ENCODE data around the gene KLRK1.
"Not testable (repeated sequence)": the region's sequence is repeated elsewhere in the genome, so short reads cannot be mapped to it uniquely, and the experiment has no call there.

The KLRK1 gene

DNA sequence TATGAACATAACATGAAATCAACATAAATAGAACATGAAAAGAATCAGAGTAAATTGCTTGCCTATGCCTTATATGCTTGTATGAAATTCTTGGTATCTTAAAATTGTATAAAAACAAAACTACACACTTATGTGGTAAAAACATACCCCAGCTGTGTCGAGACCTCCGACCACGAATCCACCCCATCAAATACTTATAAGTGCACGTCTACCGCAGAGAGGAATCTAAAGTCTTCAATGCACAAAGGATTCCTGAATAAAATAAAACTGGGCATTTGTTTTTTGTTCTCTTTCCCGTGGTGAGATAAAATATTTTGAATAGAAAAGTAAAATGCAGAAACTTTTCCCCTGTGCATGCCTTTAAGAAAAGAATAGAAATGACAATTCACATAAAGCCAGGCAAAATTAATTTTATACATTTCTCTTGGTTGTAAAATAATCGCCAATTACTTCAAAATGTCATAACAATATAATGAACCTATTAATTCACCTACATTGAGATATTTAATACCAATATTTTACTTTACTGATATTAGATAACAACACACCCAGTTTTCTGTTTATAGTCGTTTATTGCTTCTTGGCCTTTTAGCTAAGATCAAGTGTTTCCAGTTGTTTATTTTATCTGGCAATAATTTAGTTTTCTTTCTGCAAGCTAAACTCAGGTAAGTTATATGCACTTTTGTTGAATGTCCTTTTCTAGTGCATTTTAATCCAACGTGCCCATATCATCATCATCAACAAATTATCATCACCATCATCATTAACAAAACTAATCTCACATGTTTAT lies 1.0 kb downstream of the KLRK1 start:
- DNase-seq, result peak in 1 of 2 donors; percentile 51

DNA sequence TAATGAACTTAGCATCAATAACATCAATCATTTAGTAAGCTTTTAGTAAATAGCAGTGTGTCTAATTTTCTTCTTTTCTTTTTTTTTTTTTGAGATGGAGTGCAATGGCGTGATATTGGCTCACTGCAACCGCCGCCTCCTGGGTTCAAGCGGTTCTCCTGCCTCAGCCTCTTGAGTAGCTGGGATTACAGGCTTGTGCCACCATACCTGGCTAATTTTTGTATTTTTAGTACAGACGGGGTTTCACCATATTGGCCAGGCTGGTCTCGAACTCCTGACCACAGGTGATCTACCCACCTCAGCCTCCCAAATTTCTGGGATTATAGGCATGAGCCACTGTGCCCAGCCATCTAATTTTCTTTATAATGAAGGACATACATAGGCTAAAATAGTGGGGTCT lies 2.3 kb downstream of the KLRK1 start:
- DNase-seq, result peak in 1 of 2 donors; percentile 23

DNA sequence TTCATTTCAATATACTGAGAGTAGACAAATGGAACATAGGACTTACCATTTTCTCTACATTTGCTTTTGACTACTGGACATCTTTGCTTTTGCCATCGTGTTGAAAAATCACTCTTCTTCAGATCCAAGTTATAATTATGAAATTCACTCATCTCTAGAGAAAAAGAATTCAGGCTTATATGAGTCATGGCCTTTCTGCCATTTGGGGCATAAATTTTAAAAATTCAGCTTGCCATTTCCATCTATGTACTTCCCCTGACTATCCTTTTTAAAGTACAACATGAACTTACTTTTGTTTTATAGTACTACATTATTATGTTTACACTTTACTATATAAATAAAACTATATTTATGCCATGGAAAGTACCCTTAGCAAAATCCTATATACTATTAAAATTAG lies 3.0 kb downstream of the KLRK1 start:
- no peak for DNase-seq

DNA sequence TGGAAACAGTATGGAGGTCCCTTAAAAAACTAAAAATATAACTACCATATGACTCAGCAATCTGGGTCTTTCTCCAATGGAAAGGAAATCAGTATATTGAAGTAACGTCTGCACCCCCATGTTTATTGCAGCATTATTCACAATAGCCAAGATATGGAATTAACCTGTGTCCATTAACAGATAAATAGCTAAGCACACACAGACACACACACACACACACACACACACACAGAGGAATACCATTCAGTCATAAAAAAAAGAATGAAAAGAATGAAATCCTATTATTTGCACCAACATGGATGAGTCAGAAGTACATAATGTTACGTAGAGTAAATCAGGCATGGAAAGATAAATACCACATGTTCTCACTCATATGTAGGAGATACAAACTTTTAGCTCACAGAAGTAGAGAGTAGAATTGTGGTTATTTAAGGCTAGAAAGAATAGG lies 4.7 kb downstream of the KLRK1 start:
- DNase-seq, result no peak

DNA sequence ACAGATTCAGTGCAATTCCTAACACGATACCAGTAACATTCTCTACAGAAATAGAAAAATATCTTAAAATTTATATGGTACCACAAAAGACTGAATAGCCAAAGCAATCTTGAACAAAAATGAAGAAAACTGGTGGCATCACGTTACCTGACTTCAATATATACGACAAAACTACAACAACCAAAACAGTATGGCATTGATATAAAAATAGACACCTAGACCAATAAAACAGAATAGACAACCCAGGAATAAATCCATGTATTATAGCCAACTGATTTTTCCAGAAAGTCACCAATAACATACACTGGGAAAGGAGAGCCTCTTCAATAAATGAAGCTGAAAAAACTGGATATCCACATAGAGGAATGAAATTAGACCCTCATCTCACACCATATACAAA lies 5.7 kb downstream of the KLRK1 start:
- DNase-seq, result no peak

DNA sequence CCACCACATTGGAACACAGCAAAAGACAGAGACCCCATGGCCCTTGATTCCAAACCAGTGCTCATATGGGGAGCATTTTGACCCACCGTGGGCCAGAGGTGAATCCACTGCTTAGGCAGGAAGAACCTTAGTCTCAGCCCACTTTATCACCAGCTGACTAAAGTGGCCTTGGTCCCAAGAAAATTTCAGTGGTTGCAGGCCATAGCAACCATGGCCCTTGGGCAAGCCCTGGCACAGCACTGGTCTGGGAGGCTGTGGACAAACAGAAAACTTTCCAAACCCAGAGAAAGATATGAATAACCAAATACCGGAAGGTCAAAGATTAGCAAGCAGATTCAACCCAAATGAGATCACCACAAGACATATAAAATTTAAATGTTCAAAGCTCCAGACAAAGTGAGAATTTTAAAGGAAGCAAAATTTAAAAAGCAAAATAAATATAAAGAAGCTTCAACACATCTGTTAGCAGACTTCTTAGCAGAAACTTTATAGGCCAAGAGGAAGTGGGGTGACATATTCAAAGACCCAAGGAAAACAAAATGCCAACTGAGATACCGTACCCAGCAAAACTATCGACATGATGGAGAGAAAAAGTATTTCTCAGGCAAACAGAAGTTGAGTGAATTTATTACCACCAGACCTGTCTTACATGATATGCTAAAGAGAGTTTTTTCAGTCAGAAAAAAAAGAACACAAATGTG lies 7.8 kb downstream of the KLRK1 start:
- DNase-seq, result no peak

DNA sequence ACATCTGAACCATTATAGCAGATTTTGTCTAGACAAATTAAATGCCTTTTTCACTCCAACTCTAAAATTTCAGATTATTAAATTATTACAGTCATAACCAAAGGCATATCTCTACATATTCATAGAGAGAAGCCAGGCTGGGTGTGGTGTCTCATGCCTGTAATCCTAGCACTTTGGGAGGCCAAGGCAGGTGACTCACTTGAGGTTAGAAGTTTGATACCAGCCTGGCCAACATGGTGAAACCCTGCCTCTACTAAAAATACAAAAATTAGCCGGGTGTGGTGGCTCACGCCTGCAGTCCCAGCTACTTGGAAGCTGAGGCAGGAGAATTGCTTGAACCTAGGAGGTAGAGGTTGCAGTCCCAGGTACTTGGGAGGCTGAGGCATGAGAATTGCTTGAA lies 11.1 kb downstream of the KLRK1 start:
- not testable (repeated sequence) for DNase-seq

DNA sequence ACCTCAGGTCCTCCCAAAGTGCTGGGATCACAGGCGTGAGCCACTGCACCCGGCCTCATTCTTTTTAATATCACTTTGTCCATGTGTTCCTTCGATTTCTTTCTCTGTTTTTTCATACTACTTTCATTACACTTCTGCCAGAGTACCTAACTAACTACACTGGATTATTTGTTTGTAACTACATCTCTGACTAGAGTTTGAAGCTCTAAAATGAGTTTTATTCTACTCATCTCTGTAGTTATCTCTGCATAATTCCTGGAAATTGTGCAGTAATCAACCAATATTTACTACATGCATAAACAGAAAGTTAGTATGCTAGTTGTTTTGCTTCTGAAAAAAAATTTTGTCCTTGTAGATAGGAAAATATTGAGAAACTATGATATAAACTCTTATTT lies 15.2 kb downstream of the KLRK1 start:
- no peak for DNase-seq

DNA sequence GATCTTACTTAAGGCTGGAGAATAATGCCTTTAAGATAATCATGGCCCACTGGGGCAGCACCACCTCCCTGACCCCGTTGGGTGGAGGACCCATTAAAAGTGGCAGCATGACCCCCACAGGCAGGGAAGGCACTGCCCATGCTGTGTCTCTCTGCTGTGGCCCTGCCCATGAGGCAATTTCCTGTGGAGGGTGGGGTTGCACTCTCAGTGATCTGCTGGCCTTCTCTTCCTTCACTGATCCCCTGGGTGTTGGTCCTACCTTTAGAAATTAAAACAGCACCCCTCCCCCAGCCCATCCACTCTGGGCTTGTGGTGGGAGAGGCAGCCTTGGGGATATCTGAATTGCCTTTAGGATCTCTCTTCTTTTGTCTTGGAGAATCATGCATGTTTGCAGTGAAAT lies 17.3 kb downstream of the KLRK1 start:
- peak in 1 of 2 donors; percentile 28 for DNase-seq

DNA sequence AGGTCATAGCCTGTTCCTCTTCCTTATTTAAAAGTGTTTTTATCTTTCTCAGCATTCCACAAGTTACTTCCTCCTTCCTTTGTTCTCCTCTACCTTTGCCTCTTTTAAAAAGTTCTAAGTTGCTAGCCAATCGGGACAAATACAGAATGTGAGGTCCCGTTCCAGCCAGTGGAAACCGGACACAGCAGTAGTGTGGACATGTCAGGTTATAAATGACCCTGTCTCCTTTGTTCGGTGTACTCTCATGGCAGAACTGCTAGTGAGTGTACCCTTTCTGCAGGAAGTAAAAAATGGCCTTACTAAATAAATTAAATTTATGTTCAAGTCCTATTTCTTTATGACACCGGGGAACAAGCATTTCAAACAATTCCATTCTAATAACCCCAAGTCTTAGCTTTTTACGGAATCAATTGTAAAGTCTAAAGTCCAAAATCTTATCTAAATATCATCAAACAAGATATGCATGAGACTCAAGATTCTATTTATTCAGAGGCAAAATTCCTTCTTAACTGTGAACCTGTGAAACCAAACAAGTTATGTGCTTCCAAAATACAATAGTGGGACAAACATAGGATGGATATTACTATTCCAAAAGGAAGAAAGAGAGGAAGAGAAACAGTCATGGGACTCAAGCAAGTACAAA lies 17.8 kb downstream of the KLRK1 start:
- not testable (repeated sequence) for DNase-seq

DNA sequence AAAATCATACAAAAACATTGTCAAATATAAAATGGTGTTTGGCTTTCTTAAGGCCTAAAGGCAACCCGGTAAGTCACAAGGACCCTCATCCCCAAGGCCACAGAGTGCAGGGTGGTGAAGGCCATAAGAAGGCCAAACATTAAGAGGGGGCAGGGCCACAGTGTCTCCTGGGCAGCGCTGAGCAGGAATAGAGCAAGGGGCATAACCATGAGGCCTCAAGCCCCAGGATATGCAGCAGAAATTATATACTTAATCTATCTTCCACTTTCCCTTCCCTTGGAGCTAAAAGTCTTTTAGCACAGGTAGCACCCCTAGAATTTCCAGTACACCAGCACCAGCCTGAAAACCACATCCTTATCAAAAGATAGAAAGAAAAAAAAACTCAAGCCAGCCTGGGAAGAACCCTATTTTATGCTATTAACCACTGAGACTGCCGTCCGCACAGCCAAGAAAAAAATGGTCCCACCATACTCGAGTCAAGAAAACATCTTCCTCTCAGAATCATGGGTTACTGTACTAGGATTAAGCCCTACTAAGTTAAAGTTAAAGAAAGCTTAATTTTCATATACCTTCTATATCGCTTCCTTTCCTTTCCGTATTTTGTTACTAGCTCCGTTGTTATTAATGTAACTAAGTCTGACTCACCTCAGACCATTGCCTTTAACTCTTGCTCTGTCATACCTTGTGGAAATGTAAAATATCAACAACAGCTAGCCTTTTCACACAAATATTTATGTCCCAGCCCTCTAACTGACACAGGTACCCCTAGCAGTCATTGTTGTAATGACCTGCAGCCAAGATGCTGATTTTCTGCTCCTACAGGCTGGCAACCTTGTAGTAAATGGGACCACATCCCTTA lies 20.1 kb downstream of the KLRK1 start:
- peak in 1 of 2 donors; percentile 48 for DNase-seq

DNA sequence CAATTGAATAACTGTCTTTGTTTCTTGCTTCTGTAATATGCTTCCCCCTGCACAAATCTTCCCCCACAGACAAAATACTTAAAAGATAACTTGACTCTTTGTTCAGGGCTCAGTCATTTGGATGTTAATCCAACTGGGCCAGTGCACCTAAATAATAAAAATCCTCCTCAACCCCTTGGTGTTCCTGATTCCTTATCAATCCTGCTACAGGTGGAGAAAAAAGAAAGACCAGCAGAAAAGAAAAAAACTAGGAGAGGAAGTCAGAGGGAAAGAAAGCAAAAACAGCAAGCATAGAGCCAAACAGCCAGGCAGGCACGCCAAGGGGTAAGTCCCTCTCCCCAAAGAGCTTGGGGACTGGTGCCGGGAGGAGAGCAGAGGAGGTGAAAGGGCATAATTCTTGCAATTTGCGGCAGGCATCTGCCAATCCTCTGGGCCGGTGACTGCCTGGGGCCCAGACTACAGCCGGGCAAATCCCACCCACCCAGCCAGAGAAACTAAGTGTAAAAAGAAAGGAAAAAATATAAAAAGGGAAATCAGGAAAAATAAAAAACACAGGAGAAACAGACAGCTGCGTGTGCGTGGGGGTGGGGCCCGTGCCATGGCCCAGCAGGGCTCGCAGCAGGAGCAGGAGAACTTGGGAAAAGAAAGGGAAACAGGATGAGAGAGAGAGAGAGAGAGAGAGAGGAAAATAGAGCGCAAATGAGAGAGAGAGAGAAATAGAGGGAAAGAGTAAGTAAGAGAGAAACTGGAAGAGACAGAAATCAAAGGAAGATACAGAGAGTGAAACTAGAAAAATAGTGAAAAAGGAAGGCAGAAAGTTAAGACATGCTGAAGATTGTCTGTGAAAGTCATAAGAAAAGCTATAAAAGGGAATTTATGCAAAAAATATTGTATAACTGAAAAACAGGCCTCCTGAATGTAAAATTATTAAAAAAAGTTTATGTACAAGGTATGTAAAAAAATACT lies 21.4 kb downstream of the KLRK1 start:
- DNase-seq, result no peak

DNA sequence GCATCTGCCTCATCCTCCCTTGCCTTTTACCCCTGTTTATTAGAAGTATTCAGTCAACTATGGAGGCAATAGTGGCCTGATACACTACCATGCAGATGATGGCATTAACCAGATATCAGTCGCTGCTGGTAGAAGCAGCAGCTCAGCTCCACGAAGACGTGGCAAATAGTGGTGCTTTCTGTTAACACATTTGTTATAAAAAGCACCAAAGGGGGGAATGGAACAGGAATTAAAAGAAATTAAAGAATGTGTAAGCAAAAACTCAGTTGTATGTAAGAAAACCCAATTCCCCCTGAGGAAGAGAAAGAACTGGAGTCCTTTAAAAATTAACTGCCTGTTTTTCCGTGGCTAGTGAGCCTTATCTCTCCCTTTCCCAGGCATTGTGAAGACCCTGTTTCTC lies 22.1 kb downstream of the KLRK1 start:
- DNase-seq, result not testable (repeated sequence)

DNA sequence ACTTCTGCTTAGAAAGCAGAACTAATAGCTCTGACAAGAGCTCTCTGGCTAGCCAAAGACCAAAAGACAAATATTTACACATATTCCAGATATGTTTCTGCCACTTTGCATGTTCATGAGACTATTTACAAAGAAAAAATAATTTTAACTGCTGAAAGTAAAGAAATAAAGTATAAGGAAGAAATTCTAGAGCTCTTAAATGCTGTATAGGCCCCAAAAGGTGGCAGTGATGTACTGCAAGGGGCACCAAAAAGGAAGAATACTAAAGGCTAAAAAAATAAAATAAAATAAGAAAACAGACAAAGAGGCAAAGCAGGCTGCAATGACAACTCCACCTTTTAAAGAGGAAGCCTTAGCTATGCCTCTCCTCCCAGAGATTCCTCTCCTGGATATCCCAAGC lies 23.0 kb downstream of the KLRK1 start:
- no peak for DNase-seq

DNA sequence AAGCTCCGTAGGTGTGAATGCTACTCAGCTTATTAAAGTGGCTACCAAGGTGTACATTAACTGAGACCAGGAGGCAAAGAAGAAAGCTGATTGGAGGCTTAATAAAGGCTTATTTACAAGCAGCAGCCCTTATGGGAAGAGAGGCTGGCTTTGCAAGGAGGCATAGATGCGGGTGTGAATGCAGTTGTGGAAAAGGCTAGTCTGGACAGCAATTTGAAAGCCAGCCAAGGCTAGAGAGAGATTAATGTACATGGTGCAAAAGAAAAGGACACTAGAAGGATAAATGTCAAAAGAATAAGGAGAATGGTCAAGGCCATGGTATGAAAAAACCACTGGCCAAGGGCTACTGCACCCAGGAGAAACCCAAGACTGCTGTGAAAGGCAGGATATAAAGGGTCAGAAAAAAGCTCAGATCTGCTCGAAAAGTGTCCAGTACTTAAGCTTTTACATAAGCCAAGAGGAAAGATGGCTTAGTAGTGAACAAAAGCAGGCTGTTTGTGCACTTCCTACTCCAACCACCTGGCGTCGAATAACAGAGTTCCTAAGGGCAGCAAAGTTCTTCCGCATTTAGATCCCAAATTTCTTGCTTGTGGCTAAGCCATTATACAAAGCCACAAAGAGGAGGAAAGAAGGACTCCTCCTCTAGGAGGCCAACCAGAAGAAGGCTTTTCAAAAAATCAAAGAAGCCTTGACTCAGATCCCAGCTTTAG lies 24.0 kb downstream of the KLRK1 start:
- no peak for DNase-seq

DNA sequence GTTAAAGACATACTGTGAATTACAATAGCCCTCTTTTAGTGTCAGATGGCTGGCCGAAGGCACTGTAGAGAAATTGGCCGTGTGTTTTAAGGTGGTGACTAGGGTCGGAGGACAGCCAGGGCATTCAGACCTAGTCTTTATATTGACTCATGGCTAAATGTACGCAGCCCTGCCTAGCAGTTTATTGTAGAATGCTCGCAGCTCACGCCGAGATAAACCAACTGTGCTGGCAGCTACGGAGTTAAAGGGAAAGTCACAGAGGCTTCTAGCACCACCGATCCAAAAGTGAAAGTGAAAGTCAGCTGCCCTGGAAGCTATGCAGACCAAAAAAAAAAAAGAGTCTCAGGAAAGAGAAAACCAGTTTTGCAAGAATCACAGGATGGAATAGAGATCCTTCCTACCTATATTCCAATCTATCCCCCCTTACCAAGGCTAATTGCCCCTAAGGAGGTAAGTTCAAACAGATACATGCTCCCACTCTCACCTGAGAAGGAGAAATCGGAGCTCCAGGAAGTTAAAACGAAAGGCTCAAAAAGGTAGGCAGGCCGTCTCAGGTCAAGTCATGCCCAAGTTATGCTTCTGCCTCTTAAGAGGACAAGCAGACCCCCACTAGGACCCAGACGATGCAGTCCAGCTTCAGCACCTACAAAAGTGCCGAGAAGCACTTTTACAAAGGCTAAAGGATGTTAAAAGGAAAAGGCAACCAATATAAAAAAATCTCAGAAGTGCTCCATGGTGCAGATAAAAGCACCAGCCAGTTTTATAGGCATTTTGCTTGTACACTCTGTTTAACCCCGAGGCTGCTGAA lies 24.8 kb downstream of the KLRK1 start:
- peak; percentile 73 to 80 for DNase-seq

DNA sequence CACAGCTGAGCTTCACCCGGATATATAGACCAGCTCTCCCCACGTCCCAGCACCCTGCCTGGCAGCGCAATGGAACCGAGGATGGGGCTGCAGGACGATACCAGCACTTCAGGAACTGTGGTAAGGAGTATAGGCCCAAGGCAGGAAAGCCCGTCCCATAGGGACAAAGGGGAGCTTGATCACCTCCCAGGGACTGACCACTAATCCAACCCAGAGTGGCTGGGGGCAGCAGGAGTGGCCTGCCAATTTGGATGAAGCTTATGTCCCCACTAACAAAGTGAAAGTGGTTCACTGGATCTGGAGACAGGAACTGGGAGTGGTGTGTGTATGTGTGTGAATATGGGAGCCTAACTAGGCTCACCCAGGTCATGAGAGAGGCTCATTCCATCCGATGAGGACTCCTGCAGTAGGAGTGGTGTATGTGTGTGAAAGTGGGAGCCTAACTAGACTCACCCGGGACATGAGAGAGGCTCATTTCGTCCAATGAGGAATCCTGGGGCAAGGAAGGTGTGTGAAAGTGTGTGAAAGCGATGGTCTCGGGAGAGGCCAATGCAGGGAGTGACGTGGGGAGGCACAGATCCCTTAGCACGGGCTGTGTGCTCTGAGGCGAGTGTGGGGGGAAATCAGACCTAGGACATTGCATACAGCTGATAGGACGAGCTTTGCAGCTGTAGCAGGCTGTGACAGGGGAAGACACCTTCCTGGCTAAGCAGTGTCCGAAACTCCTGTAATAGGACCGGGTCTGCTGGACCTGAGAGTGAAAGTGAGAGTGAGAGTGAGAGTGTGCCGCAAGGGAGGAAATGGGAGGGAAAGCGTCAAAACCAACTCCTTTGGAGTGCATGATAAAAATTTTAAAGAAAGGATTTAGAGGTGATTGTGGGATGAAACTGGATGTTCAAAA lies 25.7 kb downstream of the KLRK1 start:
- peak; percentile 37 to 53 for DNase-seq

DNA sequence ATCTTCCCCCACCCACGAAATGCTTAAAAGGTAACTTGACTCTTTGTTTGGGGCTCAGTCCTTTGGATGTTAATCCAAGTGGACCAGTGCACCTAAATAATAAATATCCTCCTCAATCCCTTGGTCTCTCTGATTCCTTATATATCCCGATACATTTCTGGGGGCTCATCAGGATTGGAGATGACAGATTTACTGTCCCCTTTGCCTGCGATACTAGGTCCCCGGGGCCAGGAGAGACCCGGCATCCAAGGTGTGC lies 26.3 kb downstream of the KLRK1 start:
- DNase-seq, result no peak
